Glutamatergic neuron (in vitro differentiated cells): Measurements from ENCODE around the gene DAPK3. TPM values are rescaled to one million over a fixed set of nuclear protein-coding genes. Genes with fewer than 3 reads are reported as not detected.

Source experiments
- DNase-seq: peaks from one replicate; pipeline ENCODE4 v3.0.0; 2022
- H3K27ac Mint-ChIP-seq: one replicate; pipeline ENCODE4 v1.8.0; 2020; ENCODE audit warnings: mild to moderate bottlenecking, mixed read lengths, inconsistent platforms; ENCODE audit not compliant: unreplicated experiment
- H3K27me3 Mint-ChIP-seq: one replicate; pipeline ENCODE4 v1.8.0; 2020; ENCODE audit warnings: mild to moderate bottlenecking, moderate library complexity, mixed read lengths, inconsistent platforms; ENCODE audit not compliant: unreplicated experiment
- H3K36me3 Mint-ChIP-seq: one replicate; pipeline ENCODE4 v1.8.0; 2020; ENCODE audit warnings: mild to moderate bottlenecking, mixed read lengths, inconsistent platforms; ENCODE audit not compliant: unreplicated experiment
- H3K4me1 Mint-ChIP-seq: one replicate; pipeline ENCODE4 v1.8.0; 2020; ENCODE audit warnings: mild to moderate bottlenecking, low read depth, mixed read lengths, inconsistent platforms; ENCODE audit not compliant: unreplicated experiment
- H3K4me3 Mint-ChIP-seq: one replicate; pipeline ENCODE4 v1.8.0; 2020; ENCODE audit warnings: mild to moderate bottlenecking, mixed read lengths, inconsistent platforms; ENCODE audit not compliant: unreplicated experiment
- H3K9me3 Mint-ChIP-seq: one replicate; pipeline ENCODE4 v1.8.0; 2020; ENCODE audit warnings: mild to moderate bottlenecking, moderate library complexity, mixed read lengths, inconsistent platforms; ENCODE audit not compliant: unreplicated experiment
- total RNA-seq: library from RNA; stranded (reverse); fragmentation: NEBNext Ultra II Directional; extraction: Animal tissue kit (Norgen Biotek cat#: 25700); gene quantifications from one replicate; pipeline ENCODE4 v1.2.1, GENCODE V29; 2021; ENCODE audit not compliant: unreplicated experiment
- TF ChIP-seq, protein P1 (sequence below): fragments of 200-600 bp; sonication (generic); IDR thresholded peaks from one replicate; pipeline ENCODE4 v1.5.0; 2021; ENCODE audit not compliant: partially characterized antibody, unreplicated experiment

The DAPK3 gene
- total RNA-seq, 1 donor from 2014 or later = 221 TPM

DNA sequence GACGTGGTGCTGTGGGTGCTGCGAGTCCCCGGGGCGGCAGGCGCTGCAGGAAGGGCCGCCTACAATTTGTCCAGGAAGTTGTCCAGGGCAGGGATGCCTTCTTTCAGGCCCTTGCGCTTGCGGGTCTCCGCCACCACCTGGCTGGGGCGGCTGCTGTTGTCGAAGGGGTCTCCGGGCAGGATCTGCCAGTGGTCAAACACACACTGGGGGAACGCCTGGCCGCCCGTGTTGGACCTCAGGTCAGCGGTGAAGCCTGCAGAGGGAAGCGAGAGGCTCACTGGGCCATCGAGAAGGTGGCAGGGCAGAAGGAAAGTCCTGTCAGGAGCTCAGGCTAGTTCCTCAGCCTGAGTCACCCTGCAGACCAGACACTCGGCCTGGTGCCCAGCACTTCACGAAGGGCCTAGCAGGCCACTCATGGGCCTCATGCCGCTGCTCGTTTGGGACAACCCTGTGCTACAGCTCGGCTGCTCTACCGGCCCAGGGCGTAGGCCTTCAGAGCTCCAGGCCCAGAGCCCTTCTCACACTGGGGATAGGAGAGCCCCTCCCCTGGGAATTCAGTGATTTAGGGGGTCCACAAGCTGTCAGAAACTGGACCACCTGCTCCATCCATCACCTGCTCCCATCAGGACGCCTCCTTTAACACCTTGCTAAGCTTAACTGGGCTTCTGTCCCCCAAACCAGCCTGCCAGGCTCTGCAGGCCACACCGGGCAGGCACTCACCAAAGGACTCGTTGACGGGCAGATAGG lies 5.8 kb upstream of the DAPK3 start:
- Mint-ChIP-seq H3K27ac (no peak overlapping the region), H3K9me3 (peaks cover 6% of the 10 kb centered on the region), H3K4me3 (no peak overlapping the region), H3K36me3 (no peaks in the 10 kb centered on the region), H3K4me1 (no peaks in the 10 kb centered on the region), H3K27me3 (no peaks in the 10 kb centered on the region)
- TF ChIP-seq, protein P1, sequence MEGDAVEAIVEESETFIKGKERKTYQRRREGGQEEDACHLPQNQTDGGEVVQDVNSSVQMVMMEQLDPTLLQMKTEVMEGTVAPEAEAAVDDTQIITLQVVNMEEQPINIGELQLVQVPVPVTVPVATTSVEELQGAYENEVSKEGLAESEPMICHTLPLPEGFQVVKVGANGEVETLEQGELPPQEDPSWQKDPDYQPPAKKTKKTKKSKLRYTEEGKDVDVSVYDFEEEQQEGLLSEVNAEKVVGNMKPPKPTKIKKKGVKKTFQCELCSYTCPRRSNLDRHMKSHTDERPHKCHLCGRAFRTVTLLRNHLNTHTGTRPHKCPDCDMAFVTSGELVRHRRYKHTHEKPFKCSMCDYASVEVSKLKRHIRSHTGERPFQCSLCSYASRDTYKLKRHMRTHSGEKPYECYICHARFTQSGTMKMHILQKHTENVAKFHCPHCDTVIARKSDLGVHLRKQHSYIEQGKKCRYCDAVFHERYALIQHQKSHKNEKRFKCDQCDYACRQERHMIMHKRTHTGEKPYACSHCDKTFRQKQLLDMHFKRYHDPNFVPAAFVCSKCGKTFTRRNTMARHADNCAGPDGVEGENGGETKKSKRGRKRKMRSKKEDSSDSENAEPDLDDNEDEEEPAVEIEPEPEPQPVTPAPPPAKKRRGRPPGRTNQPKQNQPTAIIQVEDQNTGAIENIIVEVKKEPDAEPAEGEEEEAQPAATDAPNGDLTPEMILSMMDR = no peak
- no peak for DNase-seq

GRCh38 chr19:3975637-3976087 lies 4.8 kb upstream of the DAPK3 start:
- Mint-ChIP-seq H3K4me3 (no peak overlapping the region), H3K9me3 (peaks cover 6% of the 10 kb centered on the region), H3K27me3 (no peaks in the 10 kb centered on the region), H3K4me1 (no peaks in the 10 kb centered on the region), H3K36me3 (no peaks in the 10 kb centered on the region), H3K27ac (no peak overlapping the region)
- TF ChIP-seq, protein P1 = no peak
- DNase-seq = no peak

- peaks cover 6% of the 10 kb centered on the region for H3K9me3 Mint-ChIP-seq
- H3K36me3 Mint-ChIP-seq = no peaks in the 10 kb centered on the region
- DNase-seq = no peak
- TF ChIP-seq, protein P1 = no peak
- H3K4me1 Mint-ChIP-seq = no peaks in the 10 kb centered on the region
- H3K27ac Mint-ChIP-seq = no peak overlapping the region
- H3K4me3 Mint-ChIP-seq = no peak overlapping the region
- no peaks in the 10 kb centered on the region for H3K27me3 Mint-ChIP-seq
Observed at GRCh38 chr19:3975144-3975543, 4.2 kb upstream of the DAPK3 start.

GRCh38 chr19:3970313-3970807 lies 539 bp downstream of the DAPK3 start:
- no peak for DNase-seq
- Mint-ChIP-seq H3K4me3 (peak overlapping the region; percentile 97), H3K9me3 (peaks cover 3% of the 10 kb centered on the region), H3K4me1 (peaks cover 18% of the 10 kb centered on the region), H3K27ac (peak overlapping the region; percentile 99), H3K27me3 (peaks cover 6% of the 10 kb centered on the region), H3K36me3 (no peaks in the 10 kb centered on the region)
- TF ChIP-seq, protein P1 = no peak
